Measurements from ENCODE around the gene SAYSD1. TPM values are rescaled to one million over a fixed set of nuclear protein-coding genes. Genes with fewer than 3 reads are reported as not detected.
A peak's percentile ranks its signal among the peaks of the same experiment; 100 is the strongest.

SAYSD1 gene
- total RNA-seq, 1 experiment from 2014 or later: 9.4 TPM

DNA sequence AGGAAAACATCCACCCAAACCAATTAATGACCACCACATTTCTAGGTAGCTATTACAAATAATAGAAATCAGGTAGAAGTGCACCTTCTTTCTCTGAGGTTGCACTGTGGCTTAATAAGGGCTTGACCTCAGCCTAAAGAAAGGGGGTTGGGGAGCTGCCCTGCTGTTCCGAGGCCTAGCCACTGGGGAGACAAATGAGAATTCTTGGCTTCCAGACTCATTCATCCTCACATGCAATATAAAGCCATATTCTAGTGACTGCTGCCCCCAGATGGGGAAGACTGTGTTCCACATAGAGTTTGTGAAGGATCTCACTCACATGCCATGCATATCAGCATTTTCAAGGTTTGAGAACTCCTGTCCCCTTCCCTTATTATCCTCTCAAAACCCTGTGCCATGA, 22.9 kb downstream of the SAYSD1 start:
- H4K20me1 ChIP-seq (ENCODE audit: control insufficient read depth, insufficient read depth, insufficient read length): no peaks in the 10 kb centered on the region
- no peak overlapping the region for H4K5ac ChIP-seq (ENCODE audit: insufficient read length, low read depth, low read length)
- no peak overlapping the region for H2BK20ac ChIP-seq (ENCODE audit: low read depth, low read length, poor library complexity, severe bottlenecking)
- peaks cover 6% of the 10 kb centered on the region for H3K27me3 Mint-ChIP-seq (ENCODE audit: low read depth)
- H3K4me1 Mint-ChIP-seq: peaks cover 44 to 55% of the 10 kb centered on the region in 2 experiments
- H2BK12ac ChIP-seq (ENCODE audit: insufficient read length, low read depth, low read length): no peak overlapping the region
- H2BK5ac ChIP-seq (ENCODE audit: insufficient read length, low read length): no peak overlapping the region
- no peaks in the 10 kb centered on the region for H3K27me3 ChIP-seq (ENCODE audit: insufficient read depth, low read length)
- no peak overlapping the region for H2BK120ac ChIP-seq (ENCODE audit: low read depth, low read length, poor library complexity, severe bottlenecking)
- WGBS (ENCODE audit: extremely low coverage, insufficient read length, low lambda C conversion rate): no CpG with 5 or more reads among the region's 1 CpG
- H3K9me3 Mint-ChIP-seq: no peaks in the 10 kb centered on the region
- H4K8ac ChIP-seq (replicated peaks; ENCODE audit: insufficient read length, low read depth, low read length): no peak overlapping the region
- H2AFZ ChIP-seq (ENCODE audit: low read length): no peak overlapping the region
- H3K4me3 Mint-ChIP-seq: peak overlapping the region in 1 of 2 experiments; percentile 33; a peak in 1 of 5 replicates
- no peak for DNase-seq
- no peak overlapping the region for H3K4me2 ChIP-seq (ENCODE audit: insufficient read depth, insufficient read length, low read length)
- H3K79me1 ChIP-seq (ENCODE audit: insufficient read depth, low read depth, low read length, poor library complexity, severe bottlenecking): no peaks in the 10 kb centered on the region
- no peak overlapping the region for H3K4ac ChIP-seq (ENCODE audit: low read depth, low read length)
- H3K9me3 ChIP-seq (ENCODE audit: control insufficient read depth, low read depth, low read length): no peaks in the 10 kb centered on the region
- H3K23me2 ChIP-seq (ENCODE audit: insufficient read length, low read depth, low read length, poor library complexity, severe bottlenecking): no peaks in the 10 kb centered on the region
- H3K27ac ChIP-seq (ENCODE audit: insufficient read length, low read depth, low read length): no peak overlapping the region
- TF ChIP-seq, protein P1, sequence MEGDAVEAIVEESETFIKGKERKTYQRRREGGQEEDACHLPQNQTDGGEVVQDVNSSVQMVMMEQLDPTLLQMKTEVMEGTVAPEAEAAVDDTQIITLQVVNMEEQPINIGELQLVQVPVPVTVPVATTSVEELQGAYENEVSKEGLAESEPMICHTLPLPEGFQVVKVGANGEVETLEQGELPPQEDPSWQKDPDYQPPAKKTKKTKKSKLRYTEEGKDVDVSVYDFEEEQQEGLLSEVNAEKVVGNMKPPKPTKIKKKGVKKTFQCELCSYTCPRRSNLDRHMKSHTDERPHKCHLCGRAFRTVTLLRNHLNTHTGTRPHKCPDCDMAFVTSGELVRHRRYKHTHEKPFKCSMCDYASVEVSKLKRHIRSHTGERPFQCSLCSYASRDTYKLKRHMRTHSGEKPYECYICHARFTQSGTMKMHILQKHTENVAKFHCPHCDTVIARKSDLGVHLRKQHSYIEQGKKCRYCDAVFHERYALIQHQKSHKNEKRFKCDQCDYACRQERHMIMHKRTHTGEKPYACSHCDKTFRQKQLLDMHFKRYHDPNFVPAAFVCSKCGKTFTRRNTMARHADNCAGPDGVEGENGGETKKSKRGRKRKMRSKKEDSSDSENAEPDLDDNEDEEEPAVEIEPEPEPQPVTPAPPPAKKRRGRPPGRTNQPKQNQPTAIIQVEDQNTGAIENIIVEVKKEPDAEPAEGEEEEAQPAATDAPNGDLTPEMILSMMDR (conservative IDR thresholded peaks at IDR 0.05): peak; percentile 65
- no peak overlapping the region for H2BK15ac ChIP-seq (ENCODE audit: low read depth, low read length)
- H3K9ac ChIP-seq (ENCODE audit: extremely low read depth, insufficient read length, low read length): no peak overlapping the region
- H3T11ph ChIP-seq (ENCODE audit: low read length): no peak overlapping the region
- no peak overlapping the region for H3K56ac ChIP-seq (ENCODE audit: insufficient read length, low read depth, low read length)
- H3K4me1 ChIP-seq (ENCODE audit: insufficient read depth, low read length): peaks cover 6% of the 10 kb centered on the region
- H4K91ac ChIP-seq (ENCODE audit: insufficient read length, low read depth, low read length): no peak overlapping the region
- no peak overlapping the region for H3K18ac ChIP-seq (ENCODE audit: insufficient read length, low read depth, low read length)
- no peaks in the 10 kb centered on the region for H3K36me3 Mint-ChIP-seq (ENCODE audit: insufficient read depth in 1 of 3, low read depth in 3 of 3)
- no peak overlapping the region for H2AK5ac ChIP-seq (ENCODE audit: insufficient read length, low read length)
- no peaks in the 10 kb centered on the region for H3K79me2 ChIP-seq (ENCODE audit: insufficient read depth, low read length)
- peak overlapping the region in 1 of 3 experiments; percentile 24; a peak in 1 of 7 replicates for H3K27ac Mint-ChIP-seq
- no peak overlapping the region for H3K14ac ChIP-seq (ENCODE audit: insufficient read depth, low read length)
- H3K23ac ChIP-seq (ENCODE audit: insufficient read length, low read depth, low read length): no peak overlapping the region

Data from H9 (cell line).